PFSK-1 (cell line): ENCODE measurements around the gene SF3B3.

Source experiments
- POLR2AphosphoS5 ChIP-seq: IDR thresholded peaks from 2 replicates; pipeline ENCODE4 v1.6.1; 2012; ENCODE audit warnings: low read depth, mild to moderate bottlenecking, control low read depth, low read length, moderate library complexity
- TAF1 ChIP-seq: IDR thresholded peaks from 2 replicates; pipeline ENCODE4 v1.6.1; 2012; ENCODE audit warnings: low read length, control low read depth, borderline replicate concordance; ENCODE audit not compliant: insufficient read depth

DNA sequence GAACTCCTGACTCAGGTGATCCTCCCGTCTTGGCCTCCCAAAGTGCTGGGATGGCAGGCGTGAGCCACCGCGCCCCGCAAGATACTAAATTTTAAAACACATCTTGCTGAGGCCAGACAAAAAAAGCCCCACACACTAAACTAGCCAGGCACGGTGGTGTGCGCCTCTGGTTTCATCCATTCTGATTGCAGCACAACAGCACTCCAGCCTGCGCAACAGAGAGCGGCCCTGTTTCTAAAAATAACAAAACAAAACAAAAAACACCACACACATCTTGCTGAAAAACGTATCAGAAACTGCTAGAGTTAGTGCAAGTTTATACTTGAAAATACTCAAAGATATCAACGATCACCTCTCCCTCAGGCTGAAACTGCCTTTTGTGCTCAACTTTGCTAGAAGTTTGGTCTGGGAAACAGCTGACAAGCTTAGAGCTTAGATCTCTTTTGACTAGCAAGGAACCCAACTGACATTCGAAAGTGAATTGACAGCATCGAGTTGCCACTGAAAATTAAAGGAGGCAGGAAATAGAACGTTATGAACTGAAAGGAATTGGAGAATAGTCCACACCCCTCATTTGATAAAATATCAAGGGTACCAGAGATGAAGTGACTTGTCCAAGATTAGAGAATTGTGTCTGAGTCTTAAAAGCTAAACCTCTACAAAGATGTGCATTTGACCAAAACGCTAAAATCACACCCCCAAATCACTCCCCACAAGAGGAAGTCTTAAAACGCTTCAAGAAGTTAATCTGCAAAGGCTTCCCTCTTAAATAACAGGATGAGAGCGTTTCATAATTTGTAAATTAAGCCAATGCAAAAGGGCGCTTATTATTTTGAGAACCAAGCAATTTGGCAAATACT, 1.2 kb upstream of the SF3B3 start:
- no peak for TF ChIP-seq TAF1
- TF ChIP-seq POLR2AphosphoS5 = no peak
